ENCODE data around the gene OR1C1.
"Not testable (repeated sequence)": the region's sequence is repeated elsewhere in the genome, so short reads cannot be mapped to it uniquely, and the experiment has no call there.

The OR1C1 gene

GRCh38 chr1:247760456-247760855 lies at the start of gene OR1C1:
TSS of gene OR1C1 (minus strand) at chr1:247760556. CDS start at chr1:247758406, 2,150 bp downstream.
- no peak for DNase-seq (ENCODE audit: low read depth in 3 of 3)

DNA sequence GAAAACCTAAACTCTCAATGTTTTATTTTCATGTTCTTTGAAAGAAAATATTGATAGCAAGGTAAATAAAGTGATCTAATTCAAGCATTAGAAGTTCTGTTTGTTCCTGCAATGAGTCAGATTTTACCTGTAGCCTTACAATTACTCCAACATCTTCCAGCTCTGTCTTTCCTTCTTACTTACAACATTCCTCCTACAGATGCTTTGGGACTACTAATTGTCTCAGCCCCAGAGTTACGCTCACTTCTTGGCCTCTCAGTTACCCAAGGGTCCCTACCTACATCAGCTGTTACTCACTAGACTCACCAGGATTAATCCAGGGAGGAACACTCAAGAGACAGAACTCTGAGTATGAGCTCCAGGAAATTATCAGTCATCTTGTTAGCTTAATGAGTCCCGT lies 37.2 kb upstream of the OR1C1 start:
- no peak for DNase-seq (ENCODE audit: low read depth in 3 of 3)

GRCh38 chr1:247769603-247770002 lies 9.2 kb upstream of the OR1C1 start:
- DNase-seq (ENCODE audit: low read depth in 3 of 3), result no peak

DNA sequence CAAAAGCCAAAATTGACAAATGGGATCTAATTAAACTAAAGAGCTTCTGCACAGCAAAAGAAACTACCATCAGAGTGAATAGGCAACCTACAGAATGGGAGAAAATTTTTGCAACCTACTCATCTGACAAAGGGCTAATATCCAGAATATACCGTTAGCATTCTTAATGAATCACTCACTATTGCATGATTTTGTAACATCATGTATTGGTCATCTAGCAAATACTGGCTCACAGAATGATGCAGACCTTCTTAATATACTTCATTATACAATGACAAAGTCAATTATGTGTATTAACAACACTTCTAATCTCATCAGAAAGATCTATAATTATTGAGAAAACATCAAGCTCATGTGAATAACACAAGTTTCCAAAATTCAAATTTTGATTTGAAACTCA lies 6.0 kb downstream of the OR1C1 start:
- not testable (repeated sequence) for DNase-seq (ENCODE audit: low read depth in 3 of 3)

DNA sequence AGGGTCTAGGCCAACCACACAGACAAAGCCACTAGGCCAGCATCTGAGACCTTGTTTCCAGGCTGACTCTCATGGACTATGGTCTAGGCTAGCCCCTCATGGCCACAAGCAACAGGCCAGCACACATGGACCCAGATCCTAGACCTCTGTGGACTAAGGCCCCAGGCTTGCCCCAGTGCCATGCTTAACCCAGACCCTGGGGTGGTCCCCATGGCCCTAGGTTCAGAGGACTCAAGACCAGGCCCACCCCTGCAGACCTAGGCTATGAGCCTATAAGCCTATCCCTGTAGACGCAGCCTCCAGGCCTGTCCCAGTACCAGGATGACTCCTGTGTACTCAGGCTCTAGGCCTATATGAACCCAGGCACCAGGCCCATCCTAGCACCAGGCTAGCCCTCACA lies 10.5 kb downstream of the OR1C1 start:
- no peak for DNase-seq (ENCODE audit: low read depth in 3 of 3)

DNA sequence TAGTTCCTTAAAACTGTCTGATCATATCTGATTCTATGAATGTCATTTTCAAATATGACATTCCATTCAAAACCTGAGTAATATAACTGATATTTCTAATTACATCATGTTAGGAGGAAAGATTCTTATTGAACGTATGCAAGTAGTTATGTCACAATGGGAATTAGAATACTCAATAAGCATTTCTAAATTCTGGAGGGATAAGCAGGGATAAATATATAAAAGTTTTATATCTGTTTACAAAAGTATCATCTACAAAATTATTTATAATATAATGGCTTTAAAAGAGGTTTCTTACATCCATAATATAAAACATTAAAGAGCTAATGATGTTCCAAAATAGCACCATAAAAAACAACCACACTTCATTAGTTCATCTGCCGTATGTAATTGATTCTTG lies 12.3 kb downstream of the OR1C1 start, which contains the start of gene OR14A2:
OR14A2 (minus strand) TSS at position 101 of the 400 bp plus-strand sequence.
- no peak for DNase-seq (ENCODE audit: low read depth in 3 of 3)

DNA sequence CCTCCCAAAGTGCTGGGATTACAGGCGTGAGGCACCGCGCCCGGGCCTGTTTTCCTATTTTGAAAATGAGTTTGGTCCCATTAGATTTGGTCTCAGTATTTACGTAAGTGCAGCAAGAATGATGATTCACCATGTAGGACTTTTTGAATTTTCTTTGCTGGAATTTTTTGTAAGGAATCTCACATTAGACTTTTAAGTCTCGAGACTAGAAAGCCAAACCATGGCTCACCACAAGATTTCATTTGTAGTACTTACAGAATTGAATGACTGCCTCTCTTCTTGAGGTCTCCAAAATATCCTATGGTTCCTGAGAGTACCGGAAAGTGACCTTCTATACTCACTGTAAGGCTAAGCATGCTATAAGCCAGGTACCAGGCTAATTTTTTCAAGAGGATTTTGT lies 12.7 kb downstream of the OR1C1 start:
- DNase-seq (ENCODE audit: low read depth in 3 of 3), result no peak

DNA sequence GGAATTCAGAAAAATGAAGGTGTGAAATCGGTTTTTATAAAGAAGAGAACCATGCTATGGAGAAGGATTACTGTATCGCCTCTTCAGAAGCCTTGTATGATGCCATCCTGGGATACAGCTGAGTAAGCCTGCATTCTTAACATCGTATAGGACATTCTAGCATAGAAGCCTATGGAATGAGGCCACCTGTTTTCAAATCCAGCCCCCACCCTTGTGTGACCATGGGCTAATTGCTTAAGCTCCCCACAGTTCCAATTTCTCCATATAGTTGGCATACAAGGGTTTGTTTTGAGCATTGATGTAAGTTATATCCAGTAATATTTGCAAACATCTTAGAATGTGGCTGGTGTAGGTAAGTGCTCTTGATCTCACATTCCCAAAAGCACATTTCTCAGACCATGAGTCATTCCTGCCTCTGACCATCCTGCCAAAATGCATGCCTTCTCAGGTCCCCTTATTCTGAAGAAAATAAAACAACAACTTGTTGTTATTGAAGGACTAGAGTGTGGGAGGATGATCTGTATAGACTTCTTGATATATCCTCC lies 13.9 kb downstream of the OR1C1 start:
- no peak for DNase-seq (ENCODE audit: low read depth in 3 of 3)

GRCh38 chr1:247742215-247742760 lies 18.1 kb downstream of the OR1C1 start:
- DNase-seq (ENCODE audit: low read depth in 3 of 3), result not testable (repeated sequence)

GRCh38 chr1:247741756-247742155 lies 18.6 kb downstream of the OR1C1 start:
- no peak for DNase-seq (ENCODE audit: low read depth in 3 of 3)

DNA sequence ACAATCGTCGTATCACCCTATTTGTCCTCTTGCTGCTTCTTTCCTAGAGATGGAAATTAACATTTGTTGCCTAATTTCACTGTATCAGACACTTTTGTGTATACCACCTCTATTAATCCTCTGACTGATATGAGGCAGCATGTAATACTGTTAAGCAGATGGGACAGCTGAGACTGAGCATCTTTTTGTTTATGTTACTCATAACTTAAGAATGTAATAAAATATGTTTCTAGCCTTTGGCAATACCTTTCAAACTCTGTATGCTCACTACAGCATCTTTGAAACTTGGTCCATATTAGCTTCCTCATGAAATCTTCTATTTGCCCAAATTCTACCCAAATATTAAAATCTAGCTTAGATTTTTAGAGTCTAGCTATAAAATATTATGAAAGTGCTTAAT lies 19.6 kb downstream of the OR1C1 start:
- no peak for DNase-seq (ENCODE audit: low read depth in 3 of 3)

- DNase-seq (ENCODE audit: low read depth in 3 of 3), result no peak
Observed at GRCh38 chr1:247738315-247738714, 22.0 kb downstream of the OR1C1 start, which contains the start of gene OR14K1. TSS of gene OR14K1 (plus strand) at chr1:247738615. CDS start at chr1:247738615, 0 bp downstream.

- no peak for DNase-seq (ENCODE audit: low read depth in 3 of 3)
Observed at GRCh38 chr1:247721222-247721621, 39.1 kb downstream of the OR1C1 start.

- DNase-seq (ENCODE audit: low read depth in 3 of 3), result no peak
Observed at GRCh38 chr1:247716546-247716945, 43.8 kb downstream of the OR1C1 start, which contains the start of gene OR6F1. TSS of gene OR6F1 (minus strand) at chr1:247716646. CDS start at chr1:247712755, 3,891 bp downstream.

DNA sequence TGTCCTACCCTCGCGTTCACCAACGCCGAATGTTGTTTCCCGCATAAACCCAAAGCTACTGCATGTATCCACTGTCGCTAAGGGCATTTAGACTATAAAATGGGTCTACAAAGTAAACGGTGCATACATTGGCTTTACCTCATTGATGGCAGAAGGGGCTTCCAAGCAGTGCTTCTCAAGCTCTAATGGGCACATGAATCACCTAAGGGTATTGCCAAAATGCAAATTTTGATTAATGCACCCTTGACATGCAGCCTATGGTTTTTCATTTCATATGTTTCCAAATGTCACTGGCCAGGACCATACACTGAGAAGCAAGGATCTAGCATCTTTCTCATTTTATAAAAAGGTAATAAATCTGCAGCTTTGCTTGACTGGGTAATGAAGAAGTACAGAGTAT lies 46.6 kb downstream of the OR1C1 start:
- no peak for DNase-seq (ENCODE audit: low read depth in 3 of 3)

GRCh38 chr1:247710681-247711080 lies 49.7 kb downstream of the OR1C1 start:
- DNase-seq (ENCODE audit: low read depth in 3 of 3), result not testable (repeated sequence)
